ENCODE measurements around the gene IRF2BP2.
"Not testable (repeated sequence)": the region's sequence is repeated elsewhere in the genome, so short reads cannot be mapped to it uniquely, and the experiment has no call there.

IRF2BP2 gene

DNA sequence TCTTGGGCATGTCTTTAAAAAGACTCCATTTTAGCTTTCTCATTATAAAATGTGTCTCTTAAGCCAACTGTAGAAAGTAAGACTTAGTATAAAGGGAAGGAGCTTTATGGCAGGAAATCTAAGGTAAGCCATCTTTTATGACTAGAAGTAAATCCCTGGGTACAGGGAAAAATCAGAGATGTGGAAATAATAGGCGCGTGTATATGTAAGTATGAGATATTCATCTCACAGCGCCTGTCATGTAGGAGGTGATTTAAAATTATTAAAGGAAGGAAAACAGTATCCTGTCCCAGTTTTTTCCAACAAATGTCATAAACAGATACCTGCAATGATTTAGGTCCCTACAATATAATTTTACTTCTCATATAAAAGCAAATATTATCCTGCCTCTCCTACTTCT lies 35.0 kb upstream of the IRF2BP2 start:
- no peak for DNase-seq (ENCODE audit: low read depth)
- TF ChIP-seq, protein P1, sequence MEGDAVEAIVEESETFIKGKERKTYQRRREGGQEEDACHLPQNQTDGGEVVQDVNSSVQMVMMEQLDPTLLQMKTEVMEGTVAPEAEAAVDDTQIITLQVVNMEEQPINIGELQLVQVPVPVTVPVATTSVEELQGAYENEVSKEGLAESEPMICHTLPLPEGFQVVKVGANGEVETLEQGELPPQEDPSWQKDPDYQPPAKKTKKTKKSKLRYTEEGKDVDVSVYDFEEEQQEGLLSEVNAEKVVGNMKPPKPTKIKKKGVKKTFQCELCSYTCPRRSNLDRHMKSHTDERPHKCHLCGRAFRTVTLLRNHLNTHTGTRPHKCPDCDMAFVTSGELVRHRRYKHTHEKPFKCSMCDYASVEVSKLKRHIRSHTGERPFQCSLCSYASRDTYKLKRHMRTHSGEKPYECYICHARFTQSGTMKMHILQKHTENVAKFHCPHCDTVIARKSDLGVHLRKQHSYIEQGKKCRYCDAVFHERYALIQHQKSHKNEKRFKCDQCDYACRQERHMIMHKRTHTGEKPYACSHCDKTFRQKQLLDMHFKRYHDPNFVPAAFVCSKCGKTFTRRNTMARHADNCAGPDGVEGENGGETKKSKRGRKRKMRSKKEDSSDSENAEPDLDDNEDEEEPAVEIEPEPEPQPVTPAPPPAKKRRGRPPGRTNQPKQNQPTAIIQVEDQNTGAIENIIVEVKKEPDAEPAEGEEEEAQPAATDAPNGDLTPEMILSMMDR (IDR thresholded peaks at IDR 0.05; ENCODE audit: low read depth, low read length, missing control alignments): no peak
- no peak overlapping the region for H3K4me3 ChIP-seq (ENCODE audit: low read depth, low read length)

DNA sequence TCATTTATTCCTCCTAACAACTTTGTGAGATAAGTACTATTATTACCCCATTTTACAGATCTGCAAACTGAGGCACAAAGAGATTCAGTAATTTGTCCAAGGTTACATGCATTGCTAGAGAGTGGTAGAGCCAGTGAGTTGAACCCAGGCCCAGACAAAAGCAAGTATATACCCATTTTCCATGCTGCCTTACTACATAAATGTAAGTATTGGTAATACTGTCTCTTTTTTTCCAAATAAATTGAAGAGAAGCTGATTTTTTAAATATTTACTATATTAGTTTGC lies 33.8 kb upstream of the IRF2BP2 start:
- TF ChIP-seq, protein P1 (IDR thresholded peaks at IDR 0.05; ENCODE audit: low read depth, low read length, missing control alignments): no peak
- H3K4me3 ChIP-seq (ENCODE audit: low read depth, low read length): no peak overlapping the region
- no peak for DNase-seq (ENCODE audit: low read depth)

DNA sequence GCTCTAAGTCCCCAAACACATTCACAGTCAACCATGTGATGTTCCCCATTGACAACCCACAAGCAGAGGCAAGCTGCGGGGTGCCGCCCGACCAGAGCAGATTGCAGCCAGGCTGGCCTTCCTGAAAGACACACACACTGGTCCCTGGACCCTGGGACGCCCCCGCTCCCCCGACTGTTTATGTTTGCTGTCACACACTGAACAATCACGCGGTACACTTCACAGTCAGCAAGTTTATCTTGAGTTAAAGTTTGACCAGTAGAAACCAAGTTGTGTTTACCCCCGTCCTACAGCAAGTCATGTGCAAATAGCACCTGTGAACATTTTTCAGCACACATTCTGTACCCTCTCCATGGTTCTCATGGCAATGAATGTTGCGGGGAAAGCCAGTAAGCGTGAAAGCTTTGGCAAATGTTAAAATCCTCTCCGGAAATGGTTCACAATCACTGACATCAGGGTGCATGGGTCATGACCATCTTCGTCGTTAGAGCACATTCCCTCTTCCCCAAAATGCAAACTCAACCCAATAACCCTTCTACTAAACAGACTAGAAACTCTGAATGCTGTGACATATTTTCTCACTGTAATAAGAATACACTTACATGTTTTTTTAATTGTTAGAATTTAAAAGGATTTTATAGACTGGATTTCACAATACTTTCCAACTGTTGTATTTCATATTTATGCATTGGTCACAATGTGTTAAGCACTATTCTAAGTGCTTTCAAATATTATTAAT lies 33.3 kb upstream of the IRF2BP2 start:
- no peak for DNase-seq (ENCODE audit: low read depth)
- TF ChIP-seq, protein P1 (IDR thresholded peaks at IDR 0.05; ENCODE audit: low read depth, low read length, missing control alignments): no peak
- H3K4me3 ChIP-seq (ENCODE audit: low read depth, low read length): no peak overlapping the region

- H3K4me3 ChIP-seq (ENCODE audit: low read depth, low read length): no peak overlapping the region
- no peak for DNase-seq (ENCODE audit: low read depth)
- TF ChIP-seq, protein P1 (IDR thresholded peaks at IDR 0.05; ENCODE audit: low read depth, low read length, missing control alignments): no peak
Observed at GRCh38 chr1:234642428-234642827, 32.5 kb upstream of the IRF2BP2 start.

DNA sequence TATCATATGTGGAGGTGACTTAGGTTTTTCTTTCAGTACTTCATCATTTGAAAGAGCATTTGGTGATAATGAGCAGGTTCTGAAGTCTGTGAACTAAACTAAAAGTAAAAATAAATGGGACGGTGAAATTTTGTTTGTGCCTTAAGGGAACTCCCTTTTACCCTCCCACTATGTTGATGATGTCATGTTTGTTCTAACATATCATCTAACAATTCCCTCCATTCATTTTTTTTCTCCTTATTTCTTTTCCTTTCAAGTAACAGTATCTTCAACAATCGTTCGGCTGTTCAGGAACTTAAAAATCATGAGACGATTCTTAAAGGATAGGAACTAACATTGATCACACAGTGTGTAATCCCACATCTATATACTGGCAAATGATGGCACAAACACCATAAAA lies 30.0 kb upstream of the IRF2BP2 start:
- no peak overlapping the region for H3K4me3 ChIP-seq (ENCODE audit: low read depth, low read length)
- DNase-seq (ENCODE audit: low read depth): no peak
- TF ChIP-seq, protein P1 (IDR thresholded peaks at IDR 0.05; ENCODE audit: low read depth, low read length, missing control alignments): no peak

- TF ChIP-seq, protein P1 (IDR thresholded peaks at IDR 0.05; ENCODE audit: low read depth, low read length, missing control alignments): no peak
- DNase-seq (ENCODE audit: low read depth): no peak
Observed at GRCh38 chr1:234638832-234639799, 29.1 kb upstream of the IRF2BP2 start.

DNA sequence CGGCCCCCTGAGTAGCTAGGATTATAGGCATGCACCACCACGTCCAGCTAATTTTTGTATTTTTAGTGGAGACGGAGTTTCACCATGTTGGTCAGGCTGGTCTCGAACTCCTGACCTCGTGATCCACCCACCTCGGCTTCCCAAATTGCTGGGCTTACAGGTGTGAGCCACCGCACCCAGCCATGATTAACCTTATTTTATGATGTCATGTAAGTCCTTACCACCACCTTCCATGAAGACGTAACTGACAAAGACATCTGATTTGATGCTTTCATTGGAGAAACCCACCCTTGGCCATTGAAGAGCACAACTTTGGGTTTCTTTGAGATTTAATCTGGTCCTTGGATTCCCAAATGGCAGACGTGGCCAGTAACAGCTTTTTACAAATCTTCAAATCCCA lies 24.9 kb upstream of the IRF2BP2 start:
- not testable (repeated sequence) for H3K4me3 ChIP-seq (ENCODE audit: low read depth, low read length); DNase-seq (ENCODE audit: low read depth)

More at GRCh38 chr1:234638832-234639799, 29.1 kb upstream of the IRF2BP2 start:
- no peak overlapping the region for H3K4me3 ChIP-seq (ENCODE audit: low read depth, low read length)
